AML-193 (cell line): Measurements from ENCODE around the gene IGFL1.
"Not testable (repeated sequence)": the region's sequence is repeated elsewhere in the genome, so short reads cannot be mapped to it uniquely, and the experiment has no call there.

Source experiments
- DNase-seq, 2 experiments: peaks; one replicate each; lab custom pipeline; 2025; lab: John Stamatoyannopoulos, UW

The IGFL1 gene

GRCh38 chr19:46225558-46226004 is 4.0 kb upstream of the IGFL1 start:
- no peak for DNase-seq

GRCh38 chr19:46226438-46226973 is 3.0 kb upstream of the IGFL1 start:
- DNase-seq, result no peak

GRCh38 chr19:46232029-46232428 is 2.5 kb downstream of the IGFL1 start:
- DNase-seq, result no peak

GRCh38 chr19:46232468-46232867 is 2.9 kb downstream of the IGFL1 start:
- no peak for DNase-seq

GRCh38 chr19:46232938-46233621 is 3.5 kb downstream of the IGFL1 start:
- DNase-seq, result no peak

GRCh38 chr19:46233871-46234270 is 4.3 kb downstream of the IGFL1 start:
- not testable (repeated sequence) for DNase-seq

- DNase-seq, result not testable (repeated sequence)
Observed at GRCh38 chr19:46238141-46238540, 8.6 kb downstream of the IGFL1 start.

GRCh38 chr19:46239193-46240024 is 9.9 kb downstream of the IGFL1 start:
- DNase-seq, result no peak

GRCh38 chr19:46240693-46241092 is 11.2 kb downstream of the IGFL1 start:
- DNase-seq, result no peak

GRCh38 chr19:46241626-46242025 is 12.1 kb downstream of the IGFL1 start:
- no peak for DNase-seq

- DNase-seq, result not testable (repeated sequence)
Observed at GRCh38 chr19:46243081-46243654, 13.6 kb downstream of the IGFL1 start.

GRCh38 chr19:46250076-46250735 is 20.7 kb downstream of the IGFL1 start:
- no peak for DNase-seq

GRCh38 chr19:46251416-46251815 is 21.9 kb downstream of the IGFL1 start:
- no peak for DNase-seq

- DNase-seq, result peak; percentile 32 to 47
Observed at GRCh38 chr19:46254776-46255175, 25.2 kb downstream of the IGFL1 start.

- peak; percentile 58 to 59 for DNase-seq
Observed at GRCh38 chr19:46256855-46257254, 27.3 kb downstream of the IGFL1 start.

GRCh38 chr19:46261501-46261900 is 32.0 kb downstream of the IGFL1 start:
- DNase-seq, result not testable (repeated sequence)

GRCh38 chr19:46262684-46263296 is 33.2 kb downstream of the IGFL1 start:
- peak in 1 of 2 experiments; percentile 1 for DNase-seq

GRCh38 chr19:46264801-46265200 is 35.3 kb downstream of the IGFL1 start:
- not testable (repeated sequence) for DNase-seq

GRCh38 chr19:46265217-46265828 is 35.8 kb downstream of the IGFL1 start:
- peak; percentile 42 to 70 for DNase-seq

GRCh38 chr19:46269101-46269500 is 39.6 kb downstream of the IGFL1 start:
- DNase-seq, result no peak
